Lower lobe of right lung (tissue), 2 donors: Measurements from ENCODE around the gene FOXP1. TPM values are rescaled to one million over a fixed set of nuclear protein-coding genes. Genes with fewer than 3 reads are reported as not detected.

ENCODE experiments used
- ATAC-seq, 2 donors: fragments of 200-7000 bp; cut with Tn5 transposase; one replicate each; pipeline ENCODE4 v1.9.1; 2020 to 2022; ENCODE audit warnings: mild to moderate bottlenecking in 2 of 2, moderate library complexity in 2 of 2
- DNase-seq: peaks from one replicate; pipeline ENCODE4 v3.0.0-alpha.2; 2020
- H3K27ac ChIP-seq: fragments of 200-600 bp; one replicate; pipeline ENCODE4 v1.8.0; 2022
- H3K27me3 ChIP-seq: fragments of 200-600 bp; one replicate; pipeline ENCODE4 v1.8.0; 2022; ENCODE audit warnings: low read depth
- H3K36me3 ChIP-seq: fragments of 200-600 bp; one replicate; pipeline ENCODE4 v1.8.0; 2022; ENCODE audit warnings: mild to moderate bottlenecking
- H3K4me1 ChIP-seq: fragments of 200-600 bp; one replicate; pipeline ENCODE4 v1.8.0; 2022
- H3K4me3 ChIP-seq: fragments of 200-600 bp; one replicate; pipeline ENCODE4 v1.8.0; 2022; ENCODE audit warnings: mild to moderate bottlenecking
- H3K9me3 ChIP-seq: fragments of 200-600 bp; one replicate; pipeline ENCODE4 v1.8.0; 2022
- intact Hi-C: fragments of 100-400 bp; cut with DNase I; formaldehyde crosslinking; loops from one replicate; pipeline ENCODE4 v1.11.0; 2022
- total RNA-seq: library from RNA; stranded (reverse); fragmentation: NEBNext Ultra II Directional; extraction: Animal tissue kit (Norgen Biotek cat#: 25700); gene quantifications from one replicate; pipeline ENCODE4 v1.2.1, GENCODE V29; 2021
- TF ChIP-seq, protein P1 (sequence below): fragments of 200-600 bp; IDR thresholded peaks from one replicate; pipeline ENCODE4 v1.8.0; 2022; ENCODE audit warnings: antibody characterized with exemption, mild to moderate bottlenecking
- donor health status: DM: no; HTN: yes; CAD: no; lungs with severe emphysema.

Gene FOXP1
- total RNA-seq, 1 donor from 2014 or later: 138 TPM

DNA sequence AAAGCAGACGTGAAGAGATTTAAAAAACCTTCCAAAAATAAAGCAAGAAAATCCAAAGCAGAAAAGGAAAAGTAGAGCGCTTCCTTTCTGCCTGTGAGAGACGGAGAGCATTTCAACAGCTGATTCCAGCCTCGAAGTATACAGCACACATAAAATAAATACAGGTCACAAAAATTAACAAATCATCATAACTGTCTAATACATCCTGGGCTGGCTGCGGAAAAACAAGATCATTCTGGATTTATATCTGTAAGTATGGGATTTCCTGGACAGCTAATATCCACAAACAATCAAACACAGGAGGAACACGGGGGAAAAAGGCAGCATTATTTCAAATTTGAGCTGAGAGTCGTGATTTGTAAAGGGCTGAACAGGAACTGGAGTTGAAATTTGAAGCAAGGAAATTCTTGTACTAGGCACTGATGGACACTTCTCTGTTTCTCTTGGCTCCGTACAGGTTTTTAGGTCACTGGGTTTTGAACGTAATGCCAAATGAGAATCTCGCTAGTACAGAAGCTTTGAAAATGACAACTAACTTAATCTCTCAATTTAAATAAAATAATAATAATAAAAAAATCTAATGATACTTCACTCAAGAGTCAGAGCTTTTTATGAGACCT, 577.7 kb downstream of the FOXP1 start:
- ATAC-seq (no peak), DNase-seq (no peak)
- Histone ChIP-seq H3K4me3 (no peak overlapping the region), H3K9me3 (no peaks in the 10 kb centered on the region), H3K4me1 (peaks cover 45% of the 10 kb centered on the region), H3K27ac (no peak overlapping the region), H3K27me3 (no peaks in the 10 kb centered on the region), H3K36me3 (peaks cover 4% of the 10 kb centered on the region)
- TF ChIP-seq, protein P1, sequence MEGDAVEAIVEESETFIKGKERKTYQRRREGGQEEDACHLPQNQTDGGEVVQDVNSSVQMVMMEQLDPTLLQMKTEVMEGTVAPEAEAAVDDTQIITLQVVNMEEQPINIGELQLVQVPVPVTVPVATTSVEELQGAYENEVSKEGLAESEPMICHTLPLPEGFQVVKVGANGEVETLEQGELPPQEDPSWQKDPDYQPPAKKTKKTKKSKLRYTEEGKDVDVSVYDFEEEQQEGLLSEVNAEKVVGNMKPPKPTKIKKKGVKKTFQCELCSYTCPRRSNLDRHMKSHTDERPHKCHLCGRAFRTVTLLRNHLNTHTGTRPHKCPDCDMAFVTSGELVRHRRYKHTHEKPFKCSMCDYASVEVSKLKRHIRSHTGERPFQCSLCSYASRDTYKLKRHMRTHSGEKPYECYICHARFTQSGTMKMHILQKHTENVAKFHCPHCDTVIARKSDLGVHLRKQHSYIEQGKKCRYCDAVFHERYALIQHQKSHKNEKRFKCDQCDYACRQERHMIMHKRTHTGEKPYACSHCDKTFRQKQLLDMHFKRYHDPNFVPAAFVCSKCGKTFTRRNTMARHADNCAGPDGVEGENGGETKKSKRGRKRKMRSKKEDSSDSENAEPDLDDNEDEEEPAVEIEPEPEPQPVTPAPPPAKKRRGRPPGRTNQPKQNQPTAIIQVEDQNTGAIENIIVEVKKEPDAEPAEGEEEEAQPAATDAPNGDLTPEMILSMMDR: no peak
- intact Hi-C loops: loop anchor here (5.0 kb wide), 1 partner anchor 61 kb away; no protein-coding TSS in a partner anchor

DNA sequence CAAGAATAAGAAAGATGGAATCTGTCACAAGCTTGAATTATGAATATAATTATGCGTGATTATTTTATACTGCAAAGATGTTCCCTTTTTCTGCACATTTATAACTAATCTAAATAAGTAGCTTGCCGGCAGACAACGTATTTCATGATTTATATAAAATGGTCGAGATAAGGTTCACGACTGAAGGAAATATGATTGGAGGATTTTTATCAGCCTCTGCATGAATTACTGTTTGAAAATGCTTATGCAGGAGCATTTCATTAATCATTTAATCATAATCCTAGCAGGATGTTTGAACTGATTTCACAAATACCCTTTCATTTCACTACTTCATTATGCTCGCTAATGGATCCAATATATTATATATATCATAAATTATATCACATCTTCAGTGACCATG, 580.0 kb downstream of the FOXP1 start:
- peaks cover 45% of the 10 kb centered on the region for H3K4me1 ChIP-seq
- no peaks in the 10 kb centered on the region for H3K27me3 ChIP-seq
- TF ChIP-seq, protein P1: no peak
- DNase-seq (no peak), ATAC-seq (no peak)
- intact Hi-C loops: no loop called here
- H3K4me3 ChIP-seq: no peak overlapping the region
- H3K36me3 ChIP-seq: peaks cover 15% of the 10 kb centered on the region
- H3K27ac ChIP-seq: no peak overlapping the region
- H3K9me3 ChIP-seq: no peaks in the 10 kb centered on the region

DNA sequence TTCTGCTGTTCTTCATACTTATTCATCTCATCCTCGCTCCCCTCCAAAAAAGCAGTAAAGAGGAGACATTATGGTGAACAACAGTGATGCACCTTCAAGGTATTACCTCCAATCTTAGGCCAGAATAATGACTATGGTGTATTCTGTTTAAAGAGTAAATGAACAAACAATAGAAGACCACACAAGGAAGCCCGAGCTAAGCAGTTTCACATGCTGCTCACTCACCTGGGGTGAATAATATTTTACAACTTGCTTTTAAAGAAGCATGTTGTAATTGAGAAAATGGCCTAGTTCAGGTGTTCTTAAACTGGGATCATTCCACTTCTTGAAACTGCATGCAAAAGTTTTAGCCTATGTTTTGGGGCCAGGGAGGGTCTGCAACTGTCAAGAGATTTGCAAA, 581.2 kb downstream of the FOXP1 start:
- peaks cover 36% of the 10 kb centered on the region for H3K4me1 ChIP-seq
- no peaks in the 10 kb centered on the region for H3K9me3 ChIP-seq
- intact Hi-C loops: no loop called here
- peaks cover 15% of the 10 kb centered on the region for H3K36me3 ChIP-seq
- DNase-seq: no peak
- no peak for ATAC-seq
- TF ChIP-seq, protein P1: no peak
- no peaks in the 10 kb centered on the region for H3K27me3 ChIP-seq
- no peak overlapping the region for H3K4me3 ChIP-seq
- H3K27ac ChIP-seq: no peak overlapping the region

DNA sequence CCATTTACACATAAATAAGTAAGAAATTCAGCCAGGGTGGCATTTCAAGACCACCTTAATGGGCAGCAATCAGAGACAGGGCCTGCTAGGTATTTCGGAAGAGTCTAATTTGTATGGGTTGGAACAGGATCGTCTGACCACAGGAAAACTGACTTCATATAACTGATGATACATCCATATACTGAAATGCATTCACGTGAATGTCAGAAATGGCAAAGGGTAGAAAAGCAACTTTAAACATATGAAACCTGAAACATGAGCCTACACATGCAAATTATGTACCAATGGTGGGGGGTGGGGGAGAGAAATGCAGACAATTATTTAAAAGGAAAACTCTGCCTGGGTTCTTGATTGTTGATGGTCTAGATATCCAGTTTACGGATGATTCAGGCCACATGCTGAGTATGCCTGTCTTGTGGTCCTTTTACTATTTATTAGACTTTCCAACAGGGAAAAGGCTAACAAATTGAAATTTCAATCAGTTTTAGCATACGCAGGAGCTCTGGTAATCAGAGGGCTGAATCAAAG, 582.2 kb downstream of the FOXP1 start:
- Histone ChIP-seq H3K36me3 (peaks cover 24% of the 10 kb centered on the region), H3K9me3 (no peaks in the 10 kb centered on the region), H3K27ac (no peak overlapping the region), H3K4me3 (no peak overlapping the region), H3K4me1 (peaks cover 26% of the 10 kb centered on the region), H3K27me3 (no peaks in the 10 kb centered on the region)
- TF ChIP-seq, protein P1: no peak
- intact Hi-C loops: no loop called here
- ATAC-seq: no peak
- DNase-seq: no peak

DNA sequence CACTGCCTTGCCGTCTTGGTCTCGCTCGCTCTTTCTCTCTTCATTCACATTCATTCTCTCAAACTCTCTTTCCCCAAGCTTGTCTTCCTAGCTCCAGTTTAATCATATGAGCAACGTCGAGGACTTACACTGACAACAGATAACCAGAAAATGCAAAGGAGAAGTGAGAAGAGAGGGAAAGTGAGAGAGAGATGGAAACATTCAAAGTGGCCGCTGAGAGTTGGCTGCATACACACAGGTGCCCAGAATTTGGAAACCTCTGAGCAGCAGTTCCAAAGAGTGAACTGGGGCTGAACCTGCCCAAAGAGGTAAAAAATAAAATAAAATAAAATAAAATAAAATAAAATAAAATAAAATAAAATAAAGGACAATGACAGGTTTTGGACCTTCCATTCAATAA, 583.0 kb downstream of the FOXP1 start:
- Histone ChIP-seq H3K9me3 (no peaks in the 10 kb centered on the region), H3K36me3 (peaks cover 30% of the 10 kb centered on the region), H3K27me3 (no peaks in the 10 kb centered on the region), H3K4me3 (no peak overlapping the region), H3K4me1 (peaks cover 17% of the 10 kb centered on the region), H3K27ac (no peak overlapping the region)
- DNase-seq (no peak), ATAC-seq (no peak)
- TF ChIP-seq, protein P1: no peak
- intact Hi-C loops: no loop called here
